Endothelial cell (in vitro differentiated cells): ENCODE data around the gene HNRNPH1. TPM values are rescaled to one million over a fixed set of nuclear protein-coding genes. Genes with fewer than 3 reads are reported as not detected.

ENCODE experiments used
- DNase-seq: peaks from one replicate; pipeline ENCODE4 v3.0.0; 2021; ENCODE audit warnings: low spot score
- H3K27ac Mint-ChIP-seq: one replicate; pipeline ENCODE4 v1.8.0; 2021; ENCODE audit warnings: mixed read lengths, inconsistent platforms; ENCODE audit not compliant: unreplicated experiment
- H3K27me3 Mint-ChIP-seq: one replicate; pipeline ENCODE4 v1.8.0; 2021; ENCODE audit warnings: mild to moderate bottlenecking, moderate library complexity, mixed read lengths, inconsistent platforms; ENCODE audit not compliant: unreplicated experiment
- H3K36me3 Mint-ChIP-seq: one replicate; pipeline ENCODE4 v1.8.0; 2021; ENCODE audit warnings: mild to moderate bottlenecking, low read depth, mixed read lengths, inconsistent platforms; ENCODE audit not compliant: unreplicated experiment
- H3K4me1 Mint-ChIP-seq: one replicate; pipeline ENCODE4 v1.8.0; 2021; ENCODE audit warnings: mild to moderate bottlenecking, mixed read lengths, inconsistent platforms; ENCODE audit not compliant: unreplicated experiment
- H3K4me3 Mint-ChIP-seq: one replicate; pipeline ENCODE4 v1.8.0; 2021; ENCODE audit warnings: mild to moderate bottlenecking, mixed read lengths, inconsistent platforms; ENCODE audit not compliant: unreplicated experiment
- H3K9me3 Mint-ChIP-seq: one replicate; pipeline ENCODE4 v1.8.0; 2021; ENCODE audit warnings: mixed read lengths, inconsistent platforms; ENCODE audit not compliant: unreplicated experiment
- CTCF ChIP-seq: fragments of 200-600 bp; sonication (generic); IDR thresholded peaks from one replicate; pipeline ENCODE4 v1.5.0; 2021; ENCODE audit warnings: antibody characterized with exemption; ENCODE audit not compliant: unreplicated experiment
- total RNA-seq: library from RNA; stranded (reverse); fragmentation: NEBNext Ultra II Directional; extraction: Animal tissue kit (Norgen Biotek cat#: 25700); gene quantifications from one replicate; pipeline ENCODE4 v1.2.1, GENCODE V29; 2021; ENCODE audit not compliant: unreplicated experiment

Gene HNRNPH1
- total RNA-seq, 1 donor from 2014 or later = 852 TPM

GRCh38 chr5:179610903-179611265, 12.6 kb downstream of the HNRNPH1 start:
- Mint-ChIP-seq H3K27ac (peak overlapping the region; percentile 63), H3K4me1 (peaks cover 13% of the 10 kb centered on the region), H3K9me3 (no peaks in the 10 kb centered on the region), H3K4me3 (peak overlapping the region; percentile 82), H3K36me3 (peaks cover 58% of the 10 kb centered on the region), H3K27me3 (peaks cover 43% of the 10 kb centered on the region)
- DNase-seq = no peak
- no peak for TF ChIP-seq CTCF

GRCh38 chr5:179610109-179610902, 13.2 kb downstream of the HNRNPH1 start:
- no peaks in the 10 kb centered on the region for H3K9me3 Mint-ChIP-seq
- no peak for DNase-seq
- peaks cover 9% of the 10 kb centered on the region for H3K4me1 Mint-ChIP-seq
- peak overlapping the region; percentile 82 for H3K4me3 Mint-ChIP-seq
- peaks cover 60% of the 10 kb centered on the region for H3K36me3 Mint-ChIP-seq
- H3K27ac Mint-ChIP-seq = peak overlapping the region; percentile 63
- TF ChIP-seq CTCF = no peak
- peaks cover 48% of the 10 kb centered on the region for H3K27me3 Mint-ChIP-seq

GRCh38 chr5:179609834-179610108, 13.7 kb downstream of the HNRNPH1 start:
- Mint-ChIP-seq H3K9me3 (no peaks in the 10 kb centered on the region), H3K27ac (no peak overlapping the region), H3K27me3 (peaks cover 49% of the 10 kb centered on the region), H3K4me3 (peak overlapping the region; percentile 64), H3K4me1 (peaks cover 11% of the 10 kb centered on the region), H3K36me3 (peaks cover 59% of the 10 kb centered on the region)
- TF ChIP-seq CTCF = no peak
- no peak for DNase-seq

- no peak overlapping the region for H3K4me3 Mint-ChIP-seq
- peaks cover 50% of the 10 kb centered on the region for H3K27me3 Mint-ChIP-seq
- no peak for TF ChIP-seq CTCF
- peak overlapping the region; percentile 74 for H3K27ac Mint-ChIP-seq
- peaks cover 49% of the 10 kb centered on the region for H3K36me3 Mint-ChIP-seq
- no peak for DNase-seq
- H3K4me1 Mint-ChIP-seq = peaks cover 15% of the 10 kb centered on the region
- no peaks in the 10 kb centered on the region for H3K9me3 Mint-ChIP-seq
Measured at GRCh38 chr5:179608131-179608581, 15.3 kb downstream of the HNRNPH1 start.

- DNase-seq = no peak
- TF ChIP-seq CTCF = no peak
- H3K36me3 Mint-ChIP-seq = peaks cover 46% of the 10 kb centered on the region
- H3K27me3 Mint-ChIP-seq = peaks cover 50% of the 10 kb centered on the region
- no peaks in the 10 kb centered on the region for H3K9me3 Mint-ChIP-seq
- peaks cover 15% of the 10 kb centered on the region for H3K4me1 Mint-ChIP-seq
- H3K27ac Mint-ChIP-seq = no peak overlapping the region
- H3K4me3 Mint-ChIP-seq = no peak overlapping the region
Measured at GRCh38 chr5:179607160-179607931, 16.1 kb downstream of the HNRNPH1 start.
